GM21737 (cell line): ENCODE data around the gene GRIA4.

Source experiments
- ATAC-seq: cut with Tn5 transposase; IDR thresholded peaks from one replicate; pipeline ENCODE4 v1.9.1; 2021; ENCODE audit warnings: mild to moderate bottlenecking, moderate library complexity; ENCODE audit not compliant: unreplicated experiment

GRIA4 gene

GRCh38 chr11:105609832-105610781 is at the start of gene GRIA4:
TSS of gene GRIA4 (plus strand) at chr11:105610073. CDS start at chr11:105610998, 925 bp downstream.
- no peak for ATAC-seq

- ATAC-seq, result no peak
Observed at GRCh38 chr11:105573091-105573490, 36.8 kb upstream of the GRIA4 start.

GRCh38 chr11:105574974-105575373 is 34.9 kb upstream of the GRIA4 start:
- no peak for ATAC-seq

- no peak for ATAC-seq
Observed at GRCh38 chr11:105577641-105578040, 32.2 kb upstream of the GRIA4 start.

DNA sequence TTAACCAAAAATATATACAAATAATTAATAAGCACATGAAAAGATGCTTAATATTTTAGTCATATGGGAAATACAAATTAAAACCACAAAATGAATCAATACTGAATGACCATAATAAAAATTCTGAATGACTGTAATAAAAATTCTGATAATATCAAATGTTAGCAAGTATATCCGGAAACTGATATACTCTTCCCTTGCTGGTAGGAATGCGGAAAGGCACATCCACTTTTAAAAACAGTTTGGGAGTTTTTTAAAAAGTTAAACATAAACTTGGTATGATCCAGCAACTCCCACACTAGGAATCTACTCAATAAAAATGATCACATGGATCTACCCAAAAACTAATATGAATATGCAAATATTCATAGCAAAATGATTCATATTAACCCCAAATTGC is 30.8 kb upstream of the GRIA4 start:
- no peak for ATAC-seq

- no peak for ATAC-seq
Observed at GRCh38 chr11:105582497-105582896, 27.4 kb upstream of the GRIA4 start.

- ATAC-seq, result no peak
Observed at GRCh38 chr11:105588001-105588400, 21.9 kb upstream of the GRIA4 start.

DNA sequence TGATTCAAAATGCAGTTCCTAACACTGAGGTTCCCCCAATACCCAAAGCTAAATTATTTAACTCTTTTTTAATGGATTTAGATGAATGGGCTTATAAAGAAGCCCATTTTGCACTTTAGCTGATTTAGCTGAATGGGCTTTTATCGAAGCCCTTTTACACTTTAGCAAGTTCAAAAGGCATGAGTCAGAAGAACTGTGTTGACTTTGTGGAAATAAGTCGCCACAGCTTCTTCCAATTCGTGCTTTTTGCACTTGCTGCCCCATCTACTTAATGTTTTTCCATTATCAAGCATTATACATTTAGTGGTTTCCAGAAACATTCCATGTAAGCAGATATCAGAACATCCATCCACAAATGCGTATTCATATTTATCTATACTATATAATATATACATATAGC is 20.5 kb upstream of the GRIA4 start:
- ATAC-seq, result no peak

- no peak for ATAC-seq
Observed at GRCh38 chr11:105592035-105592434, 17.8 kb upstream of the GRIA4 start.

DNA sequence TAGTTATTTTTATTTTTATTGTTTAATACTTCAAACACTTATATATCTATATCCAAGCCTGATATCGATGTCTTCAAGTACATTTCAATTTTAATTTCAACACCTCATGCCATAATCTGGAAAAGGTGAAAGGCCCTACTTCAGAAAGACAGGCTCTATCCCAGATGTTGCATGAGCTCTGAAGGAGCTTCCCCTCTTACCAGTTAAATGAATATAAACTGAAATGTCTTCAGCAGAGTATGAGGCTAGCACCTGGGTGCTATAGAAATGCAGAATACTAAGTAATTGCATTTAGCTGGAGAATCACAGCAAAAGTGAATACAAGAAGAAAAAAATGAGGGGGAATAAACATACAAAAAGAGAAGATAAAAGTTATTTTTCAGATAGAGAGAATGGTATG is 11.5 kb upstream of the GRIA4 start:
- no peak for ATAC-seq

DNA sequence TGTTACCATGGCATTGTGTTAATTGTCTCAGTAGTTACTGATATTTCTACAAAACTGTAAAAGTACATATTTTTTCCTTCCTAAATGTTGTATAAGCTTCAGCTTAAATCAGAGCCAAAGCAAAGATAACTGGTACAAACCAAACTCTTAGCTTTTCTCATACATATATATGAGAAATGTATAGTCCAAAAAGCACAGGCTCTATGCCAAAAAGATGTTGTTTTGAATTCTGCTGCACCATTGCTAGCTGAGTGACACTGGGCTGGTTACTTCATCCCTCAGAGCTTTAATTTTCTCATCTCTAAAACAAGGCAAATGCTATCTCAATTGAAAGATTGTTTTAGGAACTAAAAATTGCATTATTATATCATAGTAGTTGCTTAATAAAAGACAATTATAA is 6.7 kb upstream of the GRIA4 start:
- ATAC-seq, result no peak

DNA sequence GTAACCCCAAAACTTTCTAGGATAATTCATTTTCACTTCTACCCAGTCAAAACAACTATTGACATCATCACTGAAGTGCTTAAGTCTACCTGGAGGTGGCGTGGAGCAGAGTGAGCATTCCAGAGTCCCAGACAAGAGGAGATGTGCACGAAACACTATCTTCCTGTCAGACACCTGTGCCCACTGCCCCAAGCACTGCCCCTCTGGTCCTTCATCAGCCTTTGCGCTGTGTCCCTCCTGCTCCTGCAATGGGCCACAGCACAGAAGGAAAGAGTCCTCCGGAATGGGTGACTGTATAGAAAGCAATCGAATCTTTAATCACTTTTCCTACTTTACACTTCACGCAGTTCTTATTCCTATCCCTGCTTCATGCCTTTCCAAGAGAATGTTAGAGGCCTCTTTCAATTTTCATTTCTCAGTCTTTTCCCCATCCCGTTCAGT is 512 bp upstream of the GRIA4 start:
- ATAC-seq, result peak; percentile 71

DNA sequence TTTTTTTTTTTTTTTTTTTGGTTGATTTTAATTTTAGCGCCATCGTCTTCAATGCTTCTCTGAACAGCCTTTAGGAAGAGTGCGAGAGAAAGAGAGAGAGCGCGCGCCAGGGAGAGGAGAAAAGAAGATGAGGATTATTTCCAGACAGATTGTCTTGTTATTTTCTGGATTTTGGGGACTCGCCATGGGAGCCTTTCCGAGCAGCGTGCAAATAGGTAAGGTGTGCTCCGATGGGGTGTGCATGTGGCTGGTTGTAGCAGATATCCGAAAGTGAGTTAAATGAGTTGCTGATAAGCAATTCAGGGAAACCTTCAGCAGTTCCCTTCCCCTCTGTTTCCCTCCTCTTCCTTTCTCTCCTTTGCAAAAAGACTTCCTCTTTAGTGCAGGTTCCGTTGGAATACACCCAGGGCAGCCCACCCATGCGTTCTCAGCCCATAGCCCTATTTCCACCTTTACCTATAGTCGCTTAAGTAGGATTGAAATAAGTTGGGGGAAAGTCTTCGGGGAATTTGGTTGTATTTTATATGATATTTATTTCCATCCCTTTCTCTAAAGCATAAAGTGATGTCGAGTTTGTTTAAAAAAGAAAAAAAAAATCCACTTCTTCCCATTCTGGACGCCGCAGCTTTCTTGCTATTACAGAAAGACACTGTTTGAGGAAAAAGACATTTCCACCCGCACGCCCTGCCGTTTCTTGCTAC is 1.1 kb downstream of the GRIA4 start:
- ATAC-seq, result no peak

DNA sequence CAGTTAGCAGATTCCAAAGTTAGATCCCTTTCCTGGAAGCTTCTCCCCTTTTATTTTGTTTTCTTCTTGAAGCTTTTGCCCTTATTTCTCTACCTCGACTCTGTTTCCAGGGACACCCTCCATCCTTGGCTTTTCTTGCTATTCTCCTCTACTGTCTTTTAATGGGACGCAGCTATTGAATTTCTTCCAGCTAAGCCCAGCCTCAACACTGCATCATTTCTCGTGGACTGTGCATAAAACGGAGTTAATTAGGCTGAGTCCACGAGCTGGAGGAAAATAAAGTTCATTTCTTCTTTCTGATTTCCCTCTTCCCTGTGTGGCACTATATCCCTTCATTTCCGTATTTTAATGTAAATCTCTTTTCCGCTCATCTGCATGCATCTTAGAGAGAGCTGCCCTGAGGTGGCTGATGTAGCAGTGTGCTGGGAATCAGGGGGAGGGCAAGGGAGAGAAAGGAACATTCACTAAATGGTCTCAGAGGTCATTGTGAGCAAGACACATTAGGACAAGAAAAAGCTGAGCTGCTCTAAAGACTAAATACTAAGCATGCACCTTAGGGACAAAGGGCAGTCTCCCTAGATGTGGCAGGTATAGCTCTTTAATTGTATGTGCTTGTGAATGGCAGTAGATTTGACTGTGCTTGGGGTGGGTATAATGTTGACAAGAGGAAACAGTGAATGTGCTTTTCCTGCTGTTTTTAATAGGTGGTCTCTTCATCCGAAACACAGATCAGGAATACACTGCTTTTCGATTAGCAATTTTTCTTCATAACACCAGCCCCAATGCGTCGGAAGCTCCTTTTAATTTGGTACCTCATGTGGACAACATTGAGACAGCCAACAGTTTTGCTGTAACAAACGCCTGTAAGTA is 1.9 kb downstream of the GRIA4 start:
- ATAC-seq, result no peak

GRCh38 chr11:105612771-105613170 is 2.9 kb downstream of the GRIA4 start:
- no peak for ATAC-seq

DNA sequence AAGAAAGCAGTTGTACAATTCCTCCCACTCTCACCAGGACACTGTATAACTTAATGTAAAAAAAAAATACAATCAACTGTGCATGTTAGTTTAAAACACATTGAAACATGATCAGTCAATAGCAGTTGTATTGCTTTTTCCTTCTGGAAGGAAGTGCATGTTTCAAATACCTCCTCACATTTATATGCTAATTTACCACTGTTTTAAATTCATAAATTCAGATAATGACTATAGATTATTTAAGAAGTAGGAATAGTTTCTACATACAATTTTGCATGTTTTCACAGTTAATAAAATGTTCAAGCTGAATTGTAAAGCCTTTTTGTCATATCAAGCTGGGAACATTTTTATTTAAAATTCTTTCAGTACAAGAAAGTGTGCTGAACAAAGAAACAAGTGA is 3.3 kb downstream of the GRIA4 start:
- ATAC-seq, result no peak

DNA sequence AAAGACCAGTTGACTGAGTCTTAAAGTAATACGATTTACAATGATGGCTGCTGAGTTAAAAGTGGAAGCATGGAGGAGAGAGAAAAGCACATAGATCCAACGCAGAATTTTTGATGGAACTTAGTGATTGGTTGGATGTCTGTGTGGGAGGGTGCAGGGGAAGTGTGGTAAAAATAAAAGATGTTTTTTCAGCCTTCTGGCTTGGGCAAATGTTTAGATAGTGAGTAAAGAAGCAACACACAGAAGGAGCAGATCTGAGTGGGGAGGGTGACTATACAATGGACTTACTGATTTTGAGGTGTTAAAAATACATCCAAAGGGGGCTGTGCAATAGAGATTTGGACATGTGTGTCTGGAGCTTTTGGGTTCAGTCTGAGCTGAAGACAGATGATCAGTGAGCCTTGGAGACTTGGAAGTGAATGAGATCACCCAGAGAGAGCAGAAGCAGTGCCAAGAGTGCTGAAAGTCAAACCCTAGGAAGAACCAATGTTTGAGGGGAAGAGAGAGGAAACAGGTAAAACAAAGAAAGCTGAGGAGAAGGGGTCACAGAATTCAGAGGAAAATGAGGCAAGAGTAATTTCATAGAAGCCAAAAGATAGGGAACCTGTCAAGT is 8.6 kb downstream of the GRIA4 start:
- no peak for ATAC-seq

- no peak for ATAC-seq
Observed at GRCh38 chr11:105619556-105619955, 9.7 kb downstream of the GRIA4 start.

DNA sequence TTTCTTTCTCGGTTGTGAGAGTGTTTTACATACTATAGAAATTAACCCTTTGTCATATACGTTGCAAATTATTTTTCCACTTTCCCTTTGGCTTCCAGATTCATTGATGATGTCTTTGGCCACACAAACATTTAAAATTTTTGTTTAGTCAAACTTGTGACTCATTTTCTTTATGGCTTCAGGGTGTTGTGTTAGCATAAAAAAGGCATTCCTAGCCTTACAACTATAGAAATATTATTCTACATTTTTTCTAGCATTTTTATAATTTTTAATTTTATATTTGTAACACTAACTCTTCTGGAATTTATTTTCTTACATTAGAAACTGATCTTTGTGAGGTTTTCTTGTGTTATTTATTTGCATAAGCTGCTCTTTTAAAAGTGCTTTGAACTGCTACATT is 12.1 kb downstream of the GRIA4 start:
- ATAC-seq, result no peak

DNA sequence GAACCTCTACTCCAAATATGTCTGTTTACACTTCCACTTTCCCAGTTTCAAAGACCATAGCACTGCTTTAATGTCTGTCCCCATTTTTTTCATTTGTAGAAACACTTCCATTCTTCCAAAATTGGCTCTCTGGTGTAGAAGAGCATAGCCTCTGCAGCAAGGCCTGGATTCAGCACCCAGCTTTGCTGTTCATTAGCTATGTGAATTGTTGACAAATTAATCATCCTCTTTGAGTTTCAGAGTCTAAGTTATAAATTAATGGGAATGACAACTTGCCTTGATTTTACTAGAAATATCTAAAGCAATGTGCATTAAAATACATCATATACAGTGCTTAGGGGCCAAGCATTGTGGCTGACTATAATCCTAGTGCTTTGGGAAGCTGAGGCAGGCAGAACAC is 22.4 kb downstream of the GRIA4 start:
- ATAC-seq, result no peak

- ATAC-seq, result no peak
Observed at GRCh38 chr11:105635466-105635865, 25.6 kb downstream of the GRIA4 start.
